Measurements from ENCODE around the gene RPS6KA2.

GRCh38 chr6:166467436-166468000 lies 159.5 kb downstream of the RPS6KA2 start:
- no peak for TF ChIP-seq CTCF (IDR thresholded peaks at IDR 0.05)
- TF ChIP-seq POLR2A (IDR thresholded peaks at IDR 0.05), result no peak
- TF ChIP-seq POLR2AphosphoS5 (IDR thresholded peaks at IDR 0.05), result no peak

Measured in breast epithelium (tissue), 3 donors.